DOHH2 (cell line): ENCODE data around the gene CRELD2.
A peak's percentile ranks its signal among the peaks of the same experiment; 100 is the strongest.

ENCODE experiments used
- H3F3A ChIP-seq: fragments of 200-600 bp; sonication (generic), shearing (Covaris generic); 2 replicates; pipeline ENCODE4 v1.6.0; 2016; ENCODE audit warnings: antibody characterized with exemption, mild to moderate bottlenecking; ENCODE audit not compliant: control insufficient read depth, insufficient read depth
- H3K27ac ChIP-seq: fragments of 200-600 bp; sonication (generic); 2 replicates; pipeline ENCODE4 v1.5.1; 2014; ENCODE audit warnings: low read depth, mild to moderate bottlenecking, low read length, moderate library complexity
- H3K27me3 ChIP-seq: fragments of 200-600 bp; sonication (generic); 2 replicates; pipeline ENCODE4 v1.6.1; 2014; ENCODE audit warnings: mild to moderate bottlenecking, low read length, mixed read lengths; ENCODE audit not compliant: control insufficient read depth
- H3K36me3 ChIP-seq: fragments of 200-600 bp; sonication (generic); 2 replicates; pipeline ENCODE4 v1.6.1; 2014; ENCODE audit warnings: mild to moderate bottlenecking, low read length, moderate library complexity, mixed read lengths; ENCODE audit not compliant: control insufficient read depth
- H3K4me1 ChIP-seq: fragments of 200-600 bp; sonication (generic); 2 replicates; pipeline ENCODE4 v1.6.1; 2014; ENCODE audit warnings: mild to moderate bottlenecking, low read length, mixed read lengths; ENCODE audit not compliant: control insufficient read depth
- H3K4me2 ChIP-seq: fragments of 200-600 bp; sonication (generic); 2 replicates; pipeline ENCODE4 v1.6.0; 2014; ENCODE audit warnings: mild to moderate bottlenecking, low read length, moderate library complexity
- H3K4me3 ChIP-seq: fragments of 200-600 bp; sonication (generic); 2 replicates; pipeline ENCODE4 v1.5.1; 2014; ENCODE audit warnings: mild to moderate bottlenecking, low read length, mixed read lengths
- H3K79me2 ChIP-seq: fragments of 200-600 bp; sonication (generic); 2 replicates; pipeline ENCODE4 v1.6.1; 2014; ENCODE audit warnings: mild to moderate bottlenecking, low read length, mixed read lengths; ENCODE audit not compliant: control insufficient read depth
- H3K9me2 ChIP-seq: fragments of 200-600 bp; sonication (generic); replicated peaks from 2 replicates; pipeline ENCODE4 v1.6.1; 2014; ENCODE audit warnings: mild to moderate bottlenecking, low read length, mixed read lengths; ENCODE audit not compliant: control insufficient read depth
- H3K9me3 ChIP-seq: fragments of 200-600 bp; sonication (generic); 2 replicates; pipeline ENCODE4 v1.6.1; 2014; ENCODE audit warnings: antibody characterized with exemption, low read length, mixed read lengths; ENCODE audit not compliant: control insufficient read depth, insufficient read depth
- H4K20me1 ChIP-seq: fragments of 200-600 bp; sonication (generic); 2 replicates; pipeline ENCODE4 v1.6.0; 2014; ENCODE audit warnings: low read depth, mild to moderate bottlenecking, antibody characterized with exemption, low read length, moderate library complexity; ENCODE audit not compliant: control insufficient read depth, insufficient read depth
- EZH2phosphoT487 ChIP-seq: fragments of 200-600 bp; sonication (generic); IDR thresholded peaks from 2 replicates; pipeline ENCODE4 v1.6.1; 2017; ENCODE audit warnings: borderline replicate concordance, mild to moderate bottlenecking, antibody characterized with exemption, low read length, moderate library complexity, mixed read lengths
- TF ChIP-seq, protein P1 (sequence below): fragments of 200-600 bp; sonication (generic); IDR thresholded peaks from one replicate; pipeline ENCODE4 v1.5.1; 2014; ENCODE audit warnings: antibody characterized with exemption, mild to moderate bottlenecking, low read depth, low read length; ENCODE audit not compliant: poor library complexity, severe bottlenecking

The CRELD2 gene

DNA sequence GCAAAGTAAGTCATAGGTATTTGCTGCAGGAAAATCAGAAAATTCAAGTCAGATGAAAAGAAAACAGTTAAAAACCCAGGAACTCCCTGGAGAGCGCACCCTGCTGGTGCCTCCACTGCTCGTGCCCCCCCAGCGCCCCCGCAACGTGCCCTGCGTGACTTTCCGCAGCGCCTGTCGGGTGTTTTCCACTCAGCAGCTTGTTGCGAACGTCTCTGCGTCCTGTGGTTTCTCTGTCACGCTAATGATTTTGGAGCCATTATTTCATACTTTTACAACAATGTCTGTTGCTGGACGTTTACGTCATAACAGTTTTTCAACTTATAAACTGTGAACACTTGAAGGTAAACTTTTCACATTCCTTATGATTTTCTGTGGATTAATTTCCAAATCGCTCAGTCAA, 5.0 kb downstream of the CRELD2 start:
- TF ChIP-seq, protein P1, sequence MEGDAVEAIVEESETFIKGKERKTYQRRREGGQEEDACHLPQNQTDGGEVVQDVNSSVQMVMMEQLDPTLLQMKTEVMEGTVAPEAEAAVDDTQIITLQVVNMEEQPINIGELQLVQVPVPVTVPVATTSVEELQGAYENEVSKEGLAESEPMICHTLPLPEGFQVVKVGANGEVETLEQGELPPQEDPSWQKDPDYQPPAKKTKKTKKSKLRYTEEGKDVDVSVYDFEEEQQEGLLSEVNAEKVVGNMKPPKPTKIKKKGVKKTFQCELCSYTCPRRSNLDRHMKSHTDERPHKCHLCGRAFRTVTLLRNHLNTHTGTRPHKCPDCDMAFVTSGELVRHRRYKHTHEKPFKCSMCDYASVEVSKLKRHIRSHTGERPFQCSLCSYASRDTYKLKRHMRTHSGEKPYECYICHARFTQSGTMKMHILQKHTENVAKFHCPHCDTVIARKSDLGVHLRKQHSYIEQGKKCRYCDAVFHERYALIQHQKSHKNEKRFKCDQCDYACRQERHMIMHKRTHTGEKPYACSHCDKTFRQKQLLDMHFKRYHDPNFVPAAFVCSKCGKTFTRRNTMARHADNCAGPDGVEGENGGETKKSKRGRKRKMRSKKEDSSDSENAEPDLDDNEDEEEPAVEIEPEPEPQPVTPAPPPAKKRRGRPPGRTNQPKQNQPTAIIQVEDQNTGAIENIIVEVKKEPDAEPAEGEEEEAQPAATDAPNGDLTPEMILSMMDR, result peak; percentile 93
- no peak for TF ChIP-seq EZH2phosphoT487
- H3K36me3 ChIP-seq, result peaks cover 70% of the 10 kb centered on the region
- peak overlapping the region; percentile 62 for H3K4me3 ChIP-seq
- H4K20me1 ChIP-seq, result no peaks in the 10 kb centered on the region; the same call in 1 of the 2 replicates
- peaks cover 81% of the 10 kb centered on the region for H3K4me1 ChIP-seq
- H3K4me2 ChIP-seq, result peak overlapping the region; percentile 99
- peaks cover 36% of the 10 kb centered on the region for H3F3A ChIP-seq
- peak overlapping the region; percentile 99 for H3K27ac ChIP-seq
- H3K27me3 ChIP-seq, result no peaks in the 10 kb centered on the region
- H3K9me3 ChIP-seq, result no peaks in the 10 kb centered on the region
- H3K9me2 ChIP-seq, result no peaks in the 10 kb centered on the region
- peaks cover 44% of the 10 kb centered on the region for H3K79me2 ChIP-seq

DNA sequence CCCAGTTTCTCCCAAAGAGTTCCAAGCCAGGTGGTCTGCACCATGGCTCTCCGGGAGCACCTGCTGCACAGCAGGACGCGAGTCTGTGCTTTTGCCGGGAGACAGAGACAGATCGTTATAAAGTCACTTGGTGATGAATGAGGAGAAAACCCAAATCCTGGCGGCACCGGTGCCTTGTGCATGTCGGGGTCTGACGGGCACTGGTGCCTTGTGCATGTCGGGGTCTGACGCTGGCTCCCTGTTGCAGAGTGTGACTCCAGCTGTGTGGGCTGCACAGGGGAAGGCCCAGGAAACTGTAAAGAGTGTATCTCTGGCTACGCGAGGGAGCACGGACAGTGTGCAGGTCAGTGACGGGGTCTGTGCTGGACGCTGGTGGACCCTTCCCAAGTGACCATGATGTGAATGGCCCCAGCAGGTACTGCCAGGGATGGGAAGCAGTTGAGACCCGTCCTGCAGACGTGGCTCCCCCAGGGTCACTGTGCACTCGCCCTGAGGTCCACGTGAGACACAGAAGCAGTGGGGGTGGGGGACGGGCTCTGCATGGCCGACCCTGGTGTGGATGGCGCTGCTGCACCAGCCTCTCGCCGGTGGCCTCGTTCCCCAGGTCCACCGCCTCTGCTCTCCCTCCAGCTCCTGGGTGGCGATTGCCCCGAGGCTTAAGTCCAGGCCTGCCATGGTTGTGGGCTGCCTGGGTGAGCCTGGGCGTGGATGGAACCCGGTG, 5.8 kb downstream of the CRELD2 start:
- peaks cover 37% of the 10 kb centered on the region for H3K79me2 ChIP-seq
- peak overlapping the region; percentile 99 for H3K4me2 ChIP-seq
- H3K9me3 ChIP-seq, result no peaks in the 10 kb centered on the region
- H3K27me3 ChIP-seq, result no peaks in the 10 kb centered on the region
- TF ChIP-seq EZH2phosphoT487, result no peak
- TF ChIP-seq, protein P1, result no peak
- no peaks in the 10 kb centered on the region; the same call in 1 of the 2 replicates for H4K20me1 ChIP-seq
- H3K27ac ChIP-seq, result peak overlapping the region; percentile 99
- H3K4me3 ChIP-seq, result peak overlapping the region; percentile 62
- peaks cover 36% of the 10 kb centered on the region for H3F3A ChIP-seq
- H3K4me1 ChIP-seq, result peaks cover 86% of the 10 kb centered on the region
- no peaks in the 10 kb centered on the region for H3K9me2 ChIP-seq
- H3K36me3 ChIP-seq, result peaks cover 67% of the 10 kb centered on the region

DNA sequence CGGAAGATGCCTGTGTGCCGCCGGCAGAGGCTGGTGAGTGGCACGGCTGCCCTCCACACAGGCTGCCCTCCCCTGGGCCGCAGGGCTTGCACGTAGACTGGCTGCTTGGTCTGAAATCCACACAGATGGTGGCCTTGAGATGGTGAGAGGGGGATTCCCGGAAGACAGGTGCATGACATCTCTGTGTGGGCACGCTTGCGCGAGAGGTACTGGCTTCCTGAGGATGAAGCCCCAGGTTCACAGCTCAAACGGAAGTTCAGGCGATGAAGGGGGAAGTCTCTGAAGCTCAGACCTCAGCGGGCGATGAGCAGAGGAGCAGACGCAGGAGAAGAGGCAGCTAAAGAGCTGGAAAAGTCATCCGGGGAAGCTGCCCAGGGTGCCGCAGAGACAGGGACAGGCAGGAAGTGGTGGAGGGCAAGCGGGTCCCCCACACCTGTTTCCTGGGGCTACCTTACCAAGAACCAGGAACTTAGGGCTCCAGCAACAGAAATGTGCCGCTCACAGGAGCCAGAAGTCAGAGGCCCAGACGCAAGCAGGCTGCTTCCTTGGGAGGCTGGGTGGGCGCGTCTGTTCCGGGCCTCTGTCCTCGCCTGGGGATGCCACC, 7.2 kb downstream of the CRELD2 start:
- no peaks in the 10 kb centered on the region for H3K27me3 ChIP-seq
- H3K36me3 ChIP-seq, result peaks cover 54% of the 10 kb centered on the region
- peak overlapping the region; percentile 99 for H3K4me2 ChIP-seq
- TF ChIP-seq, protein P1, result no peak
- no peak for TF ChIP-seq EZH2phosphoT487
- peak overlapping the region; percentile 99 for H3K27ac ChIP-seq
- H3K4me3 ChIP-seq, result peak overlapping the region; percentile 77
- H3K79me2 ChIP-seq, result peaks cover 25% of the 10 kb centered on the region
- no peaks in the 10 kb centered on the region for H3K9me2 ChIP-seq
- H3K4me1 ChIP-seq, result peaks cover 83% of the 10 kb centered on the region
- H4K20me1 ChIP-seq, result no peaks in the 10 kb centered on the region; the same call in 1 of the 2 replicates
- H3K9me3 ChIP-seq, result no peaks in the 10 kb centered on the region
- peaks cover 38% of the 10 kb centered on the region for H3F3A ChIP-seq
